Endodermal cell (in vitro differentiated cells): ENCODE measurements around the gene PHLPP1. TPM values are rescaled to one million over a fixed set of nuclear protein-coding genes. Genes with fewer than 3 reads are reported as not detected.

Source experiments
- DNase-seq: peaks from one replicate; pipeline ENCODE4 v3.0.0-alpha.2; 2017
- H3K27ac ChIP-seq: 2 replicates; pipeline ENCODE4 v1.5.1; 2013; ENCODE audit warnings: mild to moderate bottlenecking, low read depth, low read length, moderate library complexity
- H3K27me3 ChIP-seq: 2 replicates; pipeline ENCODE4 v1.6.1; 2013; ENCODE audit warnings: mild to moderate bottlenecking, low read length, moderate library complexity; ENCODE audit not compliant: insufficient read depth, control insufficient read depth, poor library complexity, severe bottlenecking
- H3K36me3 ChIP-seq: 2 replicates; pipeline ENCODE4 v1.7.0; 2013; ENCODE audit warnings: mild to moderate bottlenecking, low read length, moderate library complexity; ENCODE audit not compliant: control insufficient read depth, insufficient read depth
- H3K4me1 ChIP-seq: one replicate; pipeline ENCODE4 v1.7.0; 2013; ENCODE audit warnings: low read length; ENCODE audit not compliant: control insufficient read depth, insufficient read depth
- H3K4me3 ChIP-seq: 2 replicates; pipeline ENCODE4 v1.5.1; 2013; ENCODE audit warnings: mild to moderate bottlenecking, low read length, moderate library complexity
- H3K9ac ChIP-seq: 2 replicates; pipeline ENCODE4 v1.6.1; 2013; ENCODE audit warnings: mild to moderate bottlenecking, low read length, moderate library complexity; ENCODE audit not compliant: poor library complexity, severe bottlenecking; ENCODE audit errors: extremely low read depth
- H3K9me3 ChIP-seq: 2 replicates; pipeline ENCODE4 v1.6.1; 2013; ENCODE audit warnings: mild to moderate bottlenecking, low read length, moderate library complexity; ENCODE audit not compliant: control insufficient read depth
- H3K27ac Mint-ChIP-seq: 2 replicates; pipeline ENCODE4 v1.8.0; 2020; ENCODE audit warnings: mixed read lengths
- H3K27me3 Mint-ChIP-seq: 2 replicates; pipeline ENCODE4 v1.8.0; 2021; ENCODE audit warnings: mild to moderate bottlenecking, mixed read lengths; ENCODE audit not compliant: insufficient read depth
- H3K36me3 Mint-ChIP-seq: 2 replicates; pipeline ENCODE4 v1.8.0; 2020; ENCODE audit warnings: low read depth, mixed read lengths
- H3K4me1 Mint-ChIP-seq: 2 replicates; pipeline ENCODE4 v1.8.0; 2020; ENCODE audit warnings: mixed read lengths
- H3K4me3 Mint-ChIP-seq: 2 replicates; pipeline ENCODE4 v1.8.0; 2020; ENCODE audit warnings: mild to moderate bottlenecking, moderate library complexity, mixed read lengths
- H3K9me3 Mint-ChIP-seq: 2 replicates; pipeline ENCODE4 v1.8.0; 2020; ENCODE audit warnings: mild to moderate bottlenecking, mixed read lengths
- WGBS, 2 experiments: methylation state at CpG; one replicate each; pipeline versions ENCODE4 v1.1.5 to v1.1.7; 2013; ENCODE audit warnings: missing lambda C conversion rate in 2 of 2, mixed read lengths in 1 of 2; ENCODE audit not compliant: insufficient coverage in 1 of 2, insufficient read length in 1 of 2; 5-methylcytosine and 5-hydroxymethylcytosine counted together
- total RNA-seq, 2 donors: library from RNA; stranded (reverse); fragmentation: NEBNext Ultra II Directional in 1 of 2; extraction: Animal tissue kit (Norgen Biotek cat#: 25700) in 1 of 2; gene quantifications; 2 replicates in 1 of 2; 3 replicates in 1 of 2; pipeline ENCODE4 v1.2.1, GENCODE V29; 2021
- TF ChIP-seq, protein P1 (sequence below): fragments of 200-600 bp; sonication (generic); conservative IDR thresholded peaks from 2 replicates; pipeline ENCODE4 v1.5.0; 2021; ENCODE audit warnings: antibody characterized with exemption, mild to moderate bottlenecking

Gene PHLPP1
- total RNA-seq, 2 donors from 2014 or later, result 19.8 to 28.1 TPM

DNA sequence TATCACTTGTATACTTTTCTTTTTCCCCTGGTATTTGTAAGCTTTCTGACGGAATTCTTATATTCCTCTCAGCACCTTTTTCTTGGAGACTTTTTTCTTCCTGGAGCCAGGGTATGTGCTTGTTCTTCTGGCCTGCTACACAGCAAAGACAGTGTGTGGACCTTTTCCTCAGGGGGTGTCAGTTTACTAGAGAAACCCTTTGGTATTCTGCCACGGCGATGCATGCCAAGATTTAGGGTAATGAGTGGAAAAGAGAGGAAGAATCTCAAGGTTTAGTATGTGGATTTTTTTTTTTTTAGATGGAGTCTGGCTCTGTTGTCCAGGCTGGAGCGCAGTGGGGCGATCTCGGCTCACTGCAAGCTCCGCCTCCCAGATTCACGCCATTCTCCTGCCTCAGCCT is 152.2 kb downstream of the PHLPP1 start:
- Mint-ChIP-seq H3K4me1 (no peaks in the 10 kb centered on the region), H3K9me3 (no peaks in the 10 kb centered on the region), H3K36me3 (peaks cover 19% of the 10 kb centered on the region), H3K27ac (no peak overlapping the region), H3K4me3 (no peak overlapping the region), H3K27me3 (no peaks in the 10 kb centered on the region)
- TF ChIP-seq, protein P1, sequence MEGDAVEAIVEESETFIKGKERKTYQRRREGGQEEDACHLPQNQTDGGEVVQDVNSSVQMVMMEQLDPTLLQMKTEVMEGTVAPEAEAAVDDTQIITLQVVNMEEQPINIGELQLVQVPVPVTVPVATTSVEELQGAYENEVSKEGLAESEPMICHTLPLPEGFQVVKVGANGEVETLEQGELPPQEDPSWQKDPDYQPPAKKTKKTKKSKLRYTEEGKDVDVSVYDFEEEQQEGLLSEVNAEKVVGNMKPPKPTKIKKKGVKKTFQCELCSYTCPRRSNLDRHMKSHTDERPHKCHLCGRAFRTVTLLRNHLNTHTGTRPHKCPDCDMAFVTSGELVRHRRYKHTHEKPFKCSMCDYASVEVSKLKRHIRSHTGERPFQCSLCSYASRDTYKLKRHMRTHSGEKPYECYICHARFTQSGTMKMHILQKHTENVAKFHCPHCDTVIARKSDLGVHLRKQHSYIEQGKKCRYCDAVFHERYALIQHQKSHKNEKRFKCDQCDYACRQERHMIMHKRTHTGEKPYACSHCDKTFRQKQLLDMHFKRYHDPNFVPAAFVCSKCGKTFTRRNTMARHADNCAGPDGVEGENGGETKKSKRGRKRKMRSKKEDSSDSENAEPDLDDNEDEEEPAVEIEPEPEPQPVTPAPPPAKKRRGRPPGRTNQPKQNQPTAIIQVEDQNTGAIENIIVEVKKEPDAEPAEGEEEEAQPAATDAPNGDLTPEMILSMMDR, result no peak
- H3K4me1 ChIP-seq, result no peaks in the 10 kb centered on the region
- H3K4me3 ChIP-seq, result no peak overlapping the region
- no peaks in the 10 kb centered on the region for H3K36me3 ChIP-seq
- H3K9ac ChIP-seq, result no peak overlapping the region
- no peaks in the 10 kb centered on the region for H3K9me3 ChIP-seq
- H3K27ac ChIP-seq, result no peak overlapping the region
- no peak for DNase-seq
- WGBS, 2 experiments, result 94 to 100% methylated on average over 3 to 8 of the region's 8 CpGs
- no peaks in the 10 kb centered on the region for H3K27me3 ChIP-seq

DNA sequence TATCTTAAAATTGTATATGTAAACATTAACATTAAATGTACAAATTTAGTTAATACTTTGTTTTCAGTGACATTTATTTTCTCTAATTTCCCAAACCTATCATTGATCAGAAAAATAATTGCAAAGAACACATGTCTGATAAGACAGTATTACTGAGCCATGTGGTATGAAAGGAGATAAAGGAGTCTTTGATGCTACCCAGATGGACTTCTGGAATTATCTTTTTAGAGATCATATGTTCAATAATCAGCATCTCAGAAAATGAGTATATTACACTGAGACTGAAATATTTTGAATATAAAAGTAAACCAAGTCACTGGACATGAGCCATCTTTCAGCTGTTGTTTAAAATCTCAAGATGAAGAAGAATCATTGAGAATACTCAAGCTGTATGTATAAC is 153.3 kb downstream of the PHLPP1 start:
- no peaks in the 10 kb centered on the region for H3K9me3 ChIP-seq
- Mint-ChIP-seq H3K9me3 (no peaks in the 10 kb centered on the region), H3K27ac (no peak overlapping the region), H3K4me1 (no peaks in the 10 kb centered on the region), H3K36me3 (peaks cover 14% of the 10 kb centered on the region), H3K27me3 (no peaks in the 10 kb centered on the region), H3K4me3 (no peak overlapping the region)
- no peaks in the 10 kb centered on the region for H3K27me3 ChIP-seq
- no peak overlapping the region for H3K4me3 ChIP-seq
- H3K27ac ChIP-seq, result no peak overlapping the region
- TF ChIP-seq, protein P1, result no peak
- no peak overlapping the region for H3K9ac ChIP-seq
- H3K36me3 ChIP-seq, result no peaks in the 10 kb centered on the region
- DNase-seq, result no peak
- H3K4me1 ChIP-seq, result no peaks in the 10 kb centered on the region

DNA sequence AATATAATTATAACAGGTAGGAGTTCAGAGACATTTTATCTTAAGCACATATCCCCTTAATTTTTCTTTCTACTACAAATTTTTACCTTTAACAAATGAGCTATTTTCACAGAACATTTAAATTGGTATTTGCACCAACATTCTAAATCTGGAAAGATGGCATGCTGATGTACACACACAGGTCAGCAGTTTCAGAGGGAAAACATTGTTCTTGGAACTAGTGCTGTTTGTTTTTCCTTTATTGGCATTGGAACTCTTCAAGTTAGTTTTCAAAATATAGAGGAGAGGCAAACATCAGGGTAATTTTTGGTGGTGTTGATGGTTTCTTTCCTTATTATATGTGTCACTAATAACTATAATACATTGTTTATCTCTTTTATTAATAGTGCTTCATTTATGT is 155.3 kb downstream of the PHLPP1 start:
- Mint-ChIP-seq H3K4me3 (no peak overlapping the region), H3K9me3 (no peaks in the 10 kb centered on the region), H3K36me3 (peaks cover 10% of the 10 kb centered on the region), H3K27me3 (no peaks in the 10 kb centered on the region), H3K27ac (no peak overlapping the region), H3K4me1 (no peaks in the 10 kb centered on the region)
- H3K27me3 ChIP-seq, result no peaks in the 10 kb centered on the region
- no peak for DNase-seq
- no peak overlapping the region for H3K27ac ChIP-seq
- no peaks in the 10 kb centered on the region for H3K9me3 ChIP-seq
- no peaks in the 10 kb centered on the region for H3K36me3 ChIP-seq
- no peak overlapping the region for H3K4me3 ChIP-seq
- TF ChIP-seq, protein P1, result no peak
- H3K9ac ChIP-seq, result no peak overlapping the region
- H3K4me1 ChIP-seq, result no peaks in the 10 kb centered on the region
